Ovary (tissue), 3 donors: ENCODE data around the gene PHACTR1.

ENCODE experiments used
- CTCF ChIP-seq, 3 donors: fragments of 450-650 bp in 2 of 3; fragments of 200-600 bp in 1 of 3; IDR thresholded peaks; one replicate each; pipeline versions ENCODE4 v1.5.1 to v1.8.0; 2016 to 2022; ENCODE audit warnings: antibody characterized with exemption in 3 of 3, mild to moderate bottlenecking in 1 of 3
- EP300 ChIP-seq: sonication (generic); formaldehyde crosslinking; IDR thresholded peaks from one replicate; pipeline ENCODE4 v1.6.1; 2017; ENCODE audit warnings: antibody characterized with exemption
- POLR2A ChIP-seq: fragments of 450-650 bp; IDR thresholded peaks from one replicate; pipeline ENCODE4 v1.6.1; 2017; ENCODE audit warnings: antibody characterized with exemption, mild to moderate bottlenecking, moderate library complexity
- donor health status: DM: no; HTN: no; CAD: no.

DNA sequence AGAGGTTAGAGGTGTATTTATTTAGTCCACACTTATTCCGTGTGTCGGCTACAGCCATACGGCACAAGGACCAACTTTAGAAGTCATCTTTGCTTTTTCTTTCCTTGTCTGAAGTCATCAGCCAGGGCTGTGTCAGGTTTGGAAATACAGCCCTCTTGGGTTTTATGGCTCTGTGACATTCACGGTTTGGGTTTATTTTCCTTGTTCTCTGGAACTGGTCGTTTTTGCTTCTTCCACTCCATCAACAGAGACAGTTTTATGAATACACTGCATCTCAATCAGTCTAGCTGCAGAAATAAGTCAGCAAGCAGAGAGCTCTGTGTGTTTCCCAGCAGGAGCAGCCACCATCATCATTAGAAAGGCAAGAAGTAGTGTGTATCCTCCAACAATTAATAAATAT, 479.2 kb downstream of the PHACTR1 start:
- TF ChIP-seq CTCF (IDR thresholded peaks at IDR 0.05) (no peak), POLR2A (no peak), EP300 (no peak)
